AG04450 (cell line): ENCODE results near the gene PFKM. TPM values are rescaled to one million over a fixed set of nuclear protein-coding genes. Genes with fewer than 3 reads are reported as not detected.
A peak's percentile ranks its signal among the peaks of the same experiment; 100 is the strongest.
"Not testable (repeated sequence)": the region's sequence is repeated elsewhere in the genome, so short reads cannot be mapped to it uniquely, and the experiment has no call there.

Experiments used
- CTCF ChIA-PET: fragments of 300-600, 350-600 bp; formaldehyde crosslinking; extraction: SDS; loops from one replicate; lab custom pipeline; 2022; ENCODE audit warnings: antibody characterized with exemption, inconsistent platforms; lab: Charles Lee
- POLR2A ChIA-PET: fragments of 350-600 bp; formaldehyde crosslinking; extraction: SDS; loops from one replicate; lab custom pipeline; 2021; ENCODE audit warnings: antibody characterized with exemption, inconsistent platforms; lab: Yijun Ruan, JAX
- DNase-seq: peaks from one replicate; pipeline ENCODE4 v3.0.0-alpha.2; 2011; ENCODE audit warnings: low read depth, low spot score
- H3K27ac ChIP-seq: one replicate; pipeline ENCODE4 v1.5.1; 2012; ENCODE audit warnings: low read depth, low read length, control low read depth
- H3K27me3 ChIP-seq: one replicate; pipeline ENCODE4 v1.6.0; 2012; ENCODE audit warnings: low read length; ENCODE audit not compliant: control insufficient read depth, insufficient read depth
- H3K4me3 ChIP-seq: 2 replicates; pipeline ENCODE4 v1.5.1; 2011; ENCODE audit warnings: mild to moderate bottlenecking, low read depth, low read length, control low read depth
- H3K9me3 ChIP-seq: 2 replicates; pipeline ENCODE4 v1.5.1; 2012; ENCODE audit warnings: low read length; ENCODE audit not compliant: control insufficient read depth, insufficient read depth
- CTCF ChIP-seq: IDR thresholded peaks from 2 replicates; pipeline ENCODE4 v1.5.1; 2011; ENCODE audit warnings: low read depth, low read length, control low read depth, inconsistent platforms
- polyA plus RNA-seq: library from polyadenylated mRNA; depleted of rRNA; stranded (reverse); fragments of >200 nt; gene quantifications from 2 replicates; pipeline ENCODE4 v1.2.3, GENCODE V29; 2011

The PFKM gene
- polyA plus RNA-seq, 1 experiment: 58.4 TPM

- Histone ChIP-seq H3K27me3 (peaks cover 6% of the 10 kb centered on the region), H3K9me3 (no peaks in the 10 kb centered on the region), H3K4me3 (peak overlapping the region; percentile 97), H3K27ac (peak overlapping the region; percentile 63)
- DNase-seq: no peak
- ChIA-PET CTCF (interaction anchor here (1.3 to 1.8 kb wide), 3 partner anchors 12 to 69 kb away, joined by 3 to 7 read pairs (median 4); partner anchors contain the start of gene ASB8), POLR2A (interaction anchor here (1.8 kb wide), 1 partner anchor 14 kb away, joined by 14 read pairs; the partner anchor contains the start of gene SENP1)
- TF ChIP-seq CTCF: no peak
Measured at GRCh38 chr12:48119834-48120195, 651 bp downstream of the PFKM start.

DNA sequence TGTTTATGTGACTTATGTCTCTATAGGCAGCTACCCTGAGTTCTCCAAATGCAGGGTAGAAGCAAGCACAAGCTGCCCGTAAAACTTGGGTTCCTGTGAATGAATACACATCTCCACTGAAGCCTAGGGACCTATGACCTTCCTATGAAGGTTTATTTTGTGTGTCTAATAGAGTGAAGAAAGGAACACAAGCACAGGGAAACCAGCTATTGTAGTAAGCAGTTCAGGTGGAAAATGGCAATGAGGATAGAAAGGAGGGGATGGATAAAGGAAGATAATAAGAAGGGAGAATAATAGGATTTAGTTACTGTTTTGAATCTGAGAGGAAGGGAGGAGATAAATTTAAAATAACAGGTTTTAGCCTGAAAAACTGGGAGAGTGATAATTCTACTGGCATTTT is 2.4 kb downstream of the PFKM start:
- H3K27ac ChIP-seq: no peak overlapping the region
- POLR2A ChIA-PET: no interaction called here
- CTCF ChIA-PET: no interaction called here
- no peak for DNase-seq
- no peaks in the 10 kb centered on the region for H3K27me3 ChIP-seq
- H3K4me3 ChIP-seq: no peak overlapping the region
- H3K9me3 ChIP-seq: no peaks in the 10 kb centered on the region
- no peak for TF ChIP-seq CTCF

- Histone ChIP-seq H3K4me3 (no peak overlapping the region), H3K27ac (no peak overlapping the region), H3K27me3 (no peaks in the 10 kb centered on the region), H3K9me3 (no peaks in the 10 kb centered on the region)
- ChIA-PET CTCF (no interaction called here), POLR2A (no interaction called here)
- no peak for DNase-seq
- TF ChIP-seq CTCF: no peak
Measured at GRCh38 chr12:48122065-48122834, 3.1 kb downstream of the PFKM start.

DNA sequence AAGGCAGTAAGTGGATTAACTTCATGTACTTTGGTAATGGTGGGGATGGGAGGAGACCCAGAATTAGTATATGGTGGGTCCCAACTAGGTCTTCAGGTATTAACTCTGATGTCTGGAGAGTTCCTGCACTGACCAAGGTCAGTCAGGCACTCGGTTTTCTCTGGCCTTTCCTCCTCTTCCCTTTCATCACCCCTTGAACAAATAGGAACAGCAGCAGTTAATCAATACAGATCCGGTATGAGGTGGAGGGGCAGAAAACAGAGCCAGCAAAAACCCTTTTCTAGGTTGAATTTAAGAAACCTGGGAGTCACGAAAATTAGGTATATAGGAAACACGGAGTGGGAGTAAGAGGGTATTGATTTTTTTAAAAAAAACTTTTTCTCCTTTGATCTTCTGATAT is 4.0 kb downstream of the PFKM start:
- POLR2A ChIA-PET: no interaction called here
- H3K27me3 ChIP-seq: no peaks in the 10 kb centered on the region
- TF ChIP-seq CTCF: no peak
- no peak for DNase-seq
- no peak overlapping the region for H3K4me3 ChIP-seq
- H3K27ac ChIP-seq: no peak overlapping the region
- H3K9me3 ChIP-seq: no peaks in the 10 kb centered on the region
- CTCF ChIA-PET: no interaction called here

- H3K27ac ChIP-seq, H3K27me3 ChIP-seq, DNase-seq, H3K9me3 ChIP-seq, H3K4me3 ChIP-seq, POLR2A ChIA-PET: not testable (repeated sequence)
- CTCF ChIA-PET: interaction anchor here (0.5 kb wide), 1 partner anchor 11 kb away, joined by 7 read pairs; no protein-coding TSS in a partner anchor
Measured at GRCh38 chr12:48125542-48125941, 6.4 kb downstream of the PFKM start.
